ENCODE data around the gene PDGFD.

PDGFD gene

GRCh38 chr11:104163100-104164027, 583 bp downstream of the PDGFD start:
- ChIA-PET POLR2A (no interaction called here), CTCF (interaction anchor here (0.6 to 1.3 kb wide), 7 partner anchors 8 to 965 kb away, joined by 3 to 4 read pairs (median 3); no protein-coding TSS in a partner anchor)
- no peak for DNase-seq (ENCODE audit: extremely low spot score)
- no peak for TF ChIP-seq CTBP1 (IDR thresholded peaks at IDR 0.05; ENCODE audit: borderline replicate concordance)
- TF ChIP-seq ZNF384 (IDR thresholded peaks at IDR 0.05), result no peak
- no peak for TF ChIP-seq L3MBTL2 (conservative IDR thresholded peaks at IDR 0.05)
- no peak for TF ChIP-seq BHLHE40 (IDR thresholded peaks at IDR 0.05; ENCODE audit: borderline replicate concordance)
- no peak for TF ChIP-seq HDGF (IDR thresholded peaks at IDR 0.05; ENCODE audit: borderline replicate concordance)
- no peak for TF ChIP-seq FOXA1 (IDR thresholded peaks at IDR 0.05)
- no peak for TF ChIP-seq PKNOX1 (IDR thresholded peaks at IDR 0.05)
- TF ChIP-seq FOXK2 (IDR thresholded peaks at IDR 0.05), result no peak
- no peak for TF ChIP-seq SUZ12 (IDR thresholded peaks at IDR 0.05)
- no peak for TF ChIP-seq FOXM1 (IDR thresholded peaks at IDR 0.05; ENCODE audit: borderline replicate concordance)
- no peak for TF ChIP-seq NFRKB (IDR thresholded peaks at IDR 0.05)
- TF ChIP-seq ARNT (IDR thresholded peaks at IDR 0.05), result no peak
- no peak for TF ChIP-seq TARDBP (IDR thresholded peaks at IDR 0.05)

GRCh38 chr11:104161751-104162450, 2.0 kb downstream of the PDGFD start:
- CTCF ChIA-PET, result no interaction called here
- TF ChIP-seq LEF1 (IDR thresholded peaks at IDR 0.05; ENCODE audit: borderline replicate concordance) (no peak), SUZ12 (IDR thresholded peaks at IDR 0.05) (no peak)
- POLR2A ChIA-PET, result no interaction called here
- no peak for DNase-seq (ENCODE audit: extremely low spot score)

GRCh38 chr11:104159356-104159755, 4.6 kb downstream of the PDGFD start:
- POLR2A ChIA-PET, result no interaction called here
- CTCF ChIA-PET, result no interaction called here
- DNase-seq (ENCODE audit: extremely low spot score), result no peak
- no peak for TF ChIP-seq L3MBTL2 (conservative IDR thresholded peaks at IDR 0.05)
- no peak for TF ChIP-seq PKNOX1 (IDR thresholded peaks at IDR 0.05)
- TF ChIP-seq BHLHE40 (IDR thresholded peaks at IDR 0.05; ENCODE audit: borderline replicate concordance), result no peak
- no peak for TF ChIP-seq LEF1 (IDR thresholded peaks at IDR 0.05; ENCODE audit: borderline replicate concordance)
- no peak for TF ChIP-seq FOXK2 (IDR thresholded peaks at IDR 0.05)
- no peak for TF ChIP-seq FOXA1 (IDR thresholded peaks at IDR 0.05)
- TF ChIP-seq CTBP1 (IDR thresholded peaks at IDR 0.05; ENCODE audit: borderline replicate concordance), result no peak
- TF ChIP-seq ELF4 (IDR thresholded peaks at IDR 0.05), result no peak

- ChIA-PET POLR2A (no interaction called here), CTCF (interaction anchor here (0.6 kb wide), 1 partner anchor 8 kb away, joined by 3 read pairs; no protein-coding TSS in a partner anchor)
- DNase-seq (ENCODE audit: extremely low spot score), result no peak
- TF ChIP-seq ARNT (IDR thresholded peaks at IDR 0.05), result no peak
- no peak for TF ChIP-seq BHLHE40 (IDR thresholded peaks at IDR 0.05; ENCODE audit: borderline replicate concordance)
- no peak for TF ChIP-seq LEF1 (IDR thresholded peaks at IDR 0.05; ENCODE audit: borderline replicate concordance)
- no peak for TF ChIP-seq CTBP1 (IDR thresholded peaks at IDR 0.05; ENCODE audit: borderline replicate concordance)
- TF ChIP-seq PKNOX1 (IDR thresholded peaks at IDR 0.05), result no peak
These were observed 8.6 kb downstream of the PDGFD start for GRCh38 chr11:104155375-104155774.

- POLR2A ChIA-PET, result no interaction called here
- CTCF ChIA-PET, result no interaction called here
- DNase-seq (ENCODE audit: extremely low spot score), result no peak
- TF ChIP-seq FOXA1 (IDR thresholded peaks at IDR 0.05), result no peak
- no peak for TF ChIP-seq SP1 (IDR thresholded peaks at IDR 0.05)
- no peak for TF ChIP-seq NFRKB (IDR thresholded peaks at IDR 0.05)
- TF ChIP-seq FOXM1 (IDR thresholded peaks at IDR 0.05; ENCODE audit: borderline replicate concordance), result no peak
- no peak for TF ChIP-seq PKNOX1 (IDR thresholded peaks at IDR 0.05)
- TF ChIP-seq LEF1 (IDR thresholded peaks at IDR 0.05; ENCODE audit: borderline replicate concordance), result no peak
- TF ChIP-seq HDGF (IDR thresholded peaks at IDR 0.05; ENCODE audit: borderline replicate concordance), result no peak
- TF ChIP-seq CTBP1 (IDR thresholded peaks at IDR 0.05; ENCODE audit: borderline replicate concordance), result no peak
- no peak for TF ChIP-seq TARDBP (IDR thresholded peaks at IDR 0.05)
- no peak for TF ChIP-seq L3MBTL2 (conservative IDR thresholded peaks at IDR 0.05)
- no peak for TF ChIP-seq SUZ12 (IDR thresholded peaks at IDR 0.05)
- TF ChIP-seq ZNF384 (IDR thresholded peaks at IDR 0.05), result no peak
- no peak for TF ChIP-seq BHLHE40 (IDR thresholded peaks at IDR 0.05; ENCODE audit: borderline replicate concordance)
- no peak for TF ChIP-seq FOXK2 (IDR thresholded peaks at IDR 0.05)
- no peak for TF ChIP-seq ARNT (IDR thresholded peaks at IDR 0.05)
These were observed 9.7 kb downstream of the PDGFD start for GRCh38 chr11:104154296-104154695.
